ENCODE data around the gene GTF2I. TPM values are rescaled to one million over a fixed set of nuclear protein-coding genes. Genes with fewer than 3 reads are reported as not detected.

The GTF2I gene
- total and polyA plus RNA-seq, 2 experiments from 2014 or later, result 204 to 219 TPM

GRCh38 chr7:74717889-74718288, 60.4 kb downstream of the GTF2I start:
- H3K27me3 ChIP-seq (ENCODE audit: insufficient read depth), result no peaks in the 10 kb centered on the region
- peaks cover 74% of the 10 kb centered on the region for H3K36me3 Mint-ChIP-seq (ENCODE audit: low read depth)
- H3K4me1 ChIP-seq (ENCODE audit: insufficient read depth), result no peaks in the 10 kb centered on the region
- H3K4me3 ChIP-seq, result no peak overlapping the region
- H3K27ac Mint-ChIP-seq, result no peak overlapping the region
- peaks cover 12% of the 10 kb centered on the region; the same call in 1 of the 2 replicates for H3K79me2 ChIP-seq (replicated peaks; ENCODE audit: insufficient read depth)
- H3K4me2 ChIP-seq, result no peak overlapping the region
- H3K4me1 Mint-ChIP-seq, result no peaks in the 10 kb centered on the region
- DNase-seq (ENCODE audit: low spot score), result no peak
- no peaks in the 10 kb centered on the region for H4K20me1 ChIP-seq (replicated peaks; ENCODE audit: insufficient read depth)
- H3K9me2 ChIP-seq (ENCODE audit: insufficient read depth), result no peaks in the 10 kb centered on the region
- no peak overlapping the region for H3K27ac ChIP-seq (ENCODE audit: low read depth)
- H3K9me3 Mint-ChIP-seq, result peaks cover 1% of the 10 kb centered on the region; the same call in 2 of the 3 replicates
- ATAC-seq, result no peak
- H3K36me3 ChIP-seq (ENCODE audit: insufficient read depth), result peaks cover 40% of the 10 kb centered on the region; the same call in 1 of the 2 replicates
- H3K4me3 Mint-ChIP-seq, result no peak overlapping the region
- H3F3A ChIP-seq (replicated peaks; ENCODE audit: low read depth), result peaks cover 12% of the 10 kb centered on the region
- TF ChIP-seq ZNF114 (CRISPR knock-in tag; IDR thresholded peaks at IDR 0.05) (no peak), CREB1 (CRISPR knock-in tag; IDR thresholded peaks at IDR 0.05; ENCODE audit: low read depth) (no peak), REST (IDR thresholded peaks at IDR 0.05; ENCODE audit: unreplicated experiment) (no peak), STAT1 (IDR thresholded peaks at IDR 0.05; ENCODE audit: unreplicated experiment) (no peak), NANOG (IDR thresholded peaks at IDR 0.05; ENCODE audit: borderline replicate concordance) (no peak), EZH2 (IDR thresholded peaks at IDR 0.05; ENCODE audit: low read depth, unreplicated experiment) (no peak), ZNF331 (CRISPR knock-in tag; IDR thresholded peaks at IDR 0.05; ENCODE audit: low read depth) (no peak), POLR2AphosphoS5 (IDR thresholded peaks at IDR 0.05; ENCODE audit: low read depth) (no peak), CTCF (conservative IDR thresholded peaks at IDR 0.05; ENCODE audit: low read depth in 2 of 2) (no peak), EZH2phosphoT487 (IDR thresholded peaks at IDR 0.05; ENCODE audit: unreplicated experiment) (no peak), ZNF462 (CRISPR knock-in tag; IDR thresholded peaks at IDR 0.05) (no peak), JUNB (IDR thresholded peaks at IDR 0.05; ENCODE audit: unreplicated experiment) (no peak)
- no peak overlapping the region for H2AFZ ChIP-seq
- H3K27me3 Mint-ChIP-seq (ENCODE audit: insufficient read depth, low read depth, poor library complexity), result peaks cover 5% of the 10 kb centered on the region
